Mesothelial cell of epicardium (in vitro differentiated cells): ENCODE results near the gene CATSPERE. TPM values are rescaled to one million over a fixed set of nuclear protein-coding genes. Genes with fewer than 3 reads are reported as not detected.
A peak's percentile ranks its signal among the peaks of the same experiment; 100 is the strongest.

ENCODE experiments used
- DNase-seq, 2 experiments: peaks; one replicate each; pipeline ENCODE4 v3.0.0; 2021; ENCODE audit warnings: low spot score in 2 of 2; ENCODE audit not compliant: unreplicated experiment in 2 of 2
- H3K27ac Mint-ChIP-seq: 2 replicates; pipeline ENCODE4 v1.8.0; 2021; ENCODE audit warnings: mixed read lengths
- H3K27me3 Mint-ChIP-seq: 2 replicates; pipeline ENCODE4 v1.8.0; 2021; ENCODE audit warnings: low read depth, mixed read lengths
- H3K36me3 Mint-ChIP-seq: 2 replicates; pipeline ENCODE4 v1.8.0; 2021; ENCODE audit warnings: mixed read lengths
- H3K4me1 Mint-ChIP-seq: 2 replicates; pipeline ENCODE4 v1.8.0; 2021; ENCODE audit warnings: mixed read lengths
- H3K4me3 Mint-ChIP-seq: 2 replicates; pipeline ENCODE4 v1.8.0; 2021; ENCODE audit warnings: mild to moderate bottlenecking, moderate library complexity, mixed read lengths
- H3K9me3 Mint-ChIP-seq: 2 replicates; pipeline ENCODE4 v1.8.0; 2021; ENCODE audit warnings: mixed read lengths
- CTCF ChIP-seq: fragments of 200-600 bp; sonication (generic); IDR thresholded peaks from one replicate; pipeline ENCODE4 v1.5.0; 2021; ENCODE audit warnings: antibody characterized with exemption; ENCODE audit not compliant: unreplicated experiment
- total RNA-seq: library from RNA; stranded (reverse); gene quantifications from 3 replicates; pipeline ENCODE4 v1.2.1, GENCODE V29; 2021

The CATSPERE gene
- total RNA-seq, 1 donor from 2014 or later: 2.5 TPM

- no peaks in the 10 kb centered on the region for H3K27me3 Mint-ChIP-seq
- H3K4me3 Mint-ChIP-seq: no peak overlapping the region
- no peak for TF ChIP-seq CTCF
- H3K9me3 Mint-ChIP-seq: no peaks in the 10 kb centered on the region
- H3K36me3 Mint-ChIP-seq: peaks cover 17% of the 10 kb centered on the region
- DNase-seq: no peak
- H3K4me1 Mint-ChIP-seq: peaks cover 16% of the 10 kb centered on the region
- H3K27ac Mint-ChIP-seq: no peak overlapping the region
Observed at GRCh38 chr1:244435562-244436205, 25.4 kb upstream of the CATSPERE start.

DNA sequence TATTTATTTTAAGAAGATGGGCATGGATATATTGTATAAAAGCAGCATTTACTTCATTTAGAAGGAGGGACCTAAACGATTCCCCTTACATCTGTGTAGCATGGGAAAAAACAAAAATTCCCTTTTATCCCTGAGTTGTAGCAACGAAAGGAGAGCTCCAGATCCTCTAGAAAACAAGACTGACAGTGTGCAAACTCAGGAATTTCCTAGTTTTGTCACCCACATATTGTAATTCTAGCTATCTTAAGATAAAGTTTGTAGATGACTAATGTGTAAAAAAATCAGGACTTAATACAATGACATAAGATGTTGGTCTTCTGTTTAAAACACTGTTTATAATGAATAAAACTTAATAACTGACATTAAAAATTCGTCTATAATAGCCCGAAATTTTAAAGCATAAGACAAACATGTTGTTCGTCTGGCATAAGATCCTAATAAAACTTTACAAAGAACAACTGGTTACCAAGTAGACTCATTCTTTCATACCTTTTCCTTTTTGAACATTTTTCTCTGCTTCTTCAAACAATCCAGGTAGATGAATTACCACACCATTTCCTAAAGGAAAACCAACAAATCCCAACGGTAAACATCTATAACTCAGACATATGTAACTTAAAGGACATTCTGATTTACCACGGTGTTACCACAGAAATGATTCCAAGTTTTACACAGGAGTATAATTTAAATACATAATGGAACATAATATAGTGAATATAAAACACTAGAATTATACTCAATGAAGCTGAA lies 24.6 kb upstream of the CATSPERE start:
- no peaks in the 10 kb centered on the region for H3K9me3 Mint-ChIP-seq
- no peak for TF ChIP-seq CTCF
- H3K4me3 Mint-ChIP-seq: no peak overlapping the region
- peaks cover 16% of the 10 kb centered on the region for H3K4me1 Mint-ChIP-seq
- peaks cover 17% of the 10 kb centered on the region for H3K36me3 Mint-ChIP-seq
- peak overlapping the region; percentile 10 for H3K27ac Mint-ChIP-seq
- no peak for DNase-seq
- H3K27me3 Mint-ChIP-seq: no peaks in the 10 kb centered on the region

DNA sequence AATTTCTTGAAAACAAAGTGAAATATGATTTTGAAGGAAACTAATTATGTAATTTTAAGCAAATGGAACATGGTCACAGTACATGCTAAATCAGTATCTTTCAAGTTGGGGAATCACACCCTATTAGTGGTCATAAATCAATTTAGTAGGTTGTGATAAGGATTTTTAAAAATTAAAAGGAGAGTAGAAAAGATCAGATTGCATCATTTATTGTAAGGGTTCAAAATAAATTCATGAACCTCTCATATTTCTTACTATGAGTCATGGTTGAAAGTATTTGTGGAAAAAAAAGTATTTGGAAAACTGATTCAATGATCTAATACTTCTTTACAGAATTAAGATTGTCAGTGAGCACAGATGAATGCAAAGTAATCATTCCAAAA lies 24.0 kb upstream of the CATSPERE start:
- Mint-ChIP-seq H3K4me3 (no peak overlapping the region), H3K27ac (peak overlapping the region; percentile 24), H3K36me3 (peaks cover 17% of the 10 kb centered on the region), H3K4me1 (peaks cover 16% of the 10 kb centered on the region), H3K9me3 (no peaks in the 10 kb centered on the region), H3K27me3 (no peaks in the 10 kb centered on the region)
- TF ChIP-seq CTCF: no peak
- no peak for DNase-seq

GRCh38 chr1:244439391-244440032 lies 21.6 kb upstream of the CATSPERE start:
- peaks cover 16% of the 10 kb centered on the region for H3K4me1 Mint-ChIP-seq
- TF ChIP-seq CTCF: no peak
- DNase-seq: no peak
- H3K36me3 Mint-ChIP-seq: peaks cover 12% of the 10 kb centered on the region
- H3K27ac Mint-ChIP-seq: no peak overlapping the region
- no peak overlapping the region for H3K4me3 Mint-ChIP-seq
- no peaks in the 10 kb centered on the region for H3K9me3 Mint-ChIP-seq
- no peaks in the 10 kb centered on the region for H3K27me3 Mint-ChIP-seq

- H3K36me3 Mint-ChIP-seq: no peaks in the 10 kb centered on the region
- no peak for DNase-seq
- no peak overlapping the region for H3K27ac Mint-ChIP-seq
- H3K4me3 Mint-ChIP-seq: no peak overlapping the region
- no peak for TF ChIP-seq CTCF
- H3K27me3 Mint-ChIP-seq: no peaks in the 10 kb centered on the region
- H3K9me3 Mint-ChIP-seq: no peaks in the 10 kb centered on the region
- H3K4me1 Mint-ChIP-seq: peaks cover 34% of the 10 kb centered on the region
Observed at GRCh38 chr1:244442850-244443249, 18.2 kb upstream of the CATSPERE start.
